EL (cell line): ENCODE data around the gene ZNF391.
A peak's percentile ranks its signal among the peaks of the same experiment; 100 is the strongest.
"Not testable (repeated sequence)": the region's sequence is repeated elsewhere in the genome, so short reads cannot be mapped to it uniquely, and the experiment has no call there.

ENCODE experiments used
- DNase-seq: peaks from one replicate; pipeline ENCODE4 v3.0.0-alpha.2; 2016

The ZNF391 gene

DNA sequence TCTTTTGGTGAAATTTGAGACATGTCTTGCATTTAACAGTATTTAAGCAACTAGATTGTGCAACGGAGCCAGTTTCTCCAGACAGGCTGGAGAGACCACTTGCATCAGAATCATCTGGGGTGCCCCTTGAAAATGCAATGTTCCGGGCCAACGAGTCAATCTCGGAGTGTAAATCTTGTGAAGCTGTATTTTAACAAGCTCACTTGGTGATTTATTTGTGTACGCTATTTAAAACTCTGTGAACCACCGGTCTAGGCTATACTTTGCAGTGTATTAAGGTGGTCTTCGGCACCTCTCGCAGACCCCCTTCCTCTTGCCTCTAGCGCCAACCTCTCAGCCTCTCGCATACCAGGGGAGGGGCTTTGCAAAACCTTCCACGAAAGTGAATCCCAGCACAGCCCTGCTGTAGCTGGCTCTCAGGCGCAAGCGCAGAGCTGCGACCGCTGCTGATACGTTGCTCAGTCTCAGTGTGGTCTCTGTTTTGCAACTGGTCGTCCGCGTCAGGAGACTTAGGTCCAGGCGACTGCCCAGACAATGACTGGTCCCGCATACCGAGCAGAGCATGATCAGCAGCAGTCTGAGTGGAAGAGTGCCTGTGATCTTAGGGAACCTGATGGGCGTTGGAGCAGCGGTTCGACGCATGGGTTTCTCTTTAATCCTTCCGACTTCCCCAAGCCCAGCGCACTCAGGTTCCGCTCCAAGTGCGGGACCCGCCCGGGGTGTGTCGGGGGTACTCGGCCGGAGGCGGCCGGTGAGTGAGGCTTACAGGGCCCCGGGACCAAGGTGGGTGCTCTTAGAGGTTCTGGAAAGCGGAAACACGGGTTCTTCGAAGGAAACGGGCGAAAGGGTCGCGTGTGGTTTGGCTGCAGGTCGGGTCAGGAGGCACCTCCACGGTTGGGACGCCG is at the start of gene ZNF391:
Gene ZNF391, plus strand, starts transcription at position 467 of the 905 bp plus-strand sequence. CDS start 11,612 bp downstream, outside the sequence.
- peak; percentile 91 for DNase-seq

DNA sequence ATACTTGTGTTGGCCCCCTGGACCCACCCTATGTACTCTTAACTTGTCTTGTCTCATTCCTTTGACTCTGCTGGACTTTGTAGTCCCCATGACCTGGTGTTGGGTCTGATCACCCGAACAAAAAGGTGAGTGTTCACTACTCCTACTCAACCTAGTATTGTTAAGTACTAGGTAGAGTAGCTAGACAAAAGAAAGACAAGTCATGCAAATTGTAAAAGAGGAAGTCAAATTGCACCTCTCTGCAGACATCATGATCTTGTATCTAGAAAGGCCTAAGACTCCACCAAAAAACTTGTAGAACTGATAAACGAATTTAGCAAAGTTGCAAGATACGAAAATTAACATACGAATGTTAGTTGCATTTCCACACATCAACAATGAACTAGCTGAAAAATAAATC is 35.7 kb upstream of the ZNF391 start:
- DNase-seq = no peak

DNA sequence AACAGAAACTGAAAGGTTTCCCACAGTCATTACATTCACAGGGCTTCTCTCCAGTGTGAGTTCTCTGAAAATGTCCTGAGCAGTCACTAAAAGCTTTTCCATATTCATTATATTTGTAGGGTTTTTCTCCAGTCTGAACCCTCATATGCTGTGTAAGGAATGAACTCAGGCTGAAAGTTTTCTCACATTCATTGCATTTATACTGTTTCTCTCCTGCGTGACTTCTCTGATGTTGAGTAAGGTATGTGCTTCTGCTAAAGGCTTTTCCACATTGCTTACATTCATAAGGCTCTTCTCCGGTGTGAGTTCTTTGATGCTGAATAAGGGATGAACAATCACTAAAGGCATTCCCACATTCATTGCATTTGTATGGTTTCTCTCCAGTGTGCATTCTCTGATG is 29.8 kb upstream of the ZNF391 start:
- no peak for DNase-seq

GRCh38 chr6:27359231-27359630 is 29.3 kb upstream of the ZNF391 start:
- DNase-seq = no peak

DNA sequence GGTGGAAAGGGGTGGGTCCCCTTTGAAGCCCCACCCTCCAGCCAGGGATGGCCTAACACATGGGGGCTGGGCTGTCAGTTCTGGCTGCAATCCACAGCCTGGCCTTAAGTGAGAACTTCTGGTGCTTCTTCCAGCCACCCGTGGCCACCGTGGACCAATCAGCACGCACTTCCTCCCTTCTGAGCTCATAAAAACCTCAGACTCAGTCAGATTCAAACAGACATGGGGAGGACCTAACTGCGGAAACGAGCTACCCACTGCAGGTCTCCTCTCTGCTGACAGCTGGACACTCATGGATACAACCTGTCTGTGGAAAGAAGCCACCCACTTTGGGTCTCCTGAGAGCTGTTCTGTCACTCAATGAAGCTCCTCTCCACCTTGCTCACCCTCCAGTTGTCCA is 20.4 kb upstream of the ZNF391 start:
- no peak for DNase-seq

GRCh38 chr6:27370391-27370790 is 18.2 kb upstream of the ZNF391 start:
- peak; percentile 14 for DNase-seq

GRCh38 chr6:27374824-27375612 is 13.5 kb upstream of the ZNF391 start:
- peak; percentile 73 for DNase-seq

GRCh38 chr6:27375613-27376079 is 12.9 kb upstream of the ZNF391 start:
- peak; percentile 29 for DNase-seq

DNA sequence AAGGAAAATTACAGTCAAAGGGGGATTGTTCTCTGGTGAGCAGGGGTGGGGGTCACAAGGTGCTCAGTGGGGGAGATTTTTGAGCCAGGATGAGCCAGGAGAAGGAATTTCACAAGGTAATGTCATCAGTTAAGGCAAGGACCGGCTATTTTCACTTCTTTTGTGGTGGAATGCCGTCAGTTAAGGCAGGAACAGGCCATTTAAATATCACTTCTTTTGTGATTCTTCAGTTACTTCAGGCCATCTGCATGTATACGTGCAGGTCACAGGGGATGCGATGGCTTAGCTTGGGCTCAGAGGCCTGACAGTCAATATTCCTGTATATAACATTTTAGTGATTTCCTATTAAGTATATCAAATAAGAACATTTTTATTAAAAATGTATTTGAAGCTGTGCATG is 10.2 kb upstream of the ZNF391 start:
- not testable (repeated sequence) for DNase-seq

DNA sequence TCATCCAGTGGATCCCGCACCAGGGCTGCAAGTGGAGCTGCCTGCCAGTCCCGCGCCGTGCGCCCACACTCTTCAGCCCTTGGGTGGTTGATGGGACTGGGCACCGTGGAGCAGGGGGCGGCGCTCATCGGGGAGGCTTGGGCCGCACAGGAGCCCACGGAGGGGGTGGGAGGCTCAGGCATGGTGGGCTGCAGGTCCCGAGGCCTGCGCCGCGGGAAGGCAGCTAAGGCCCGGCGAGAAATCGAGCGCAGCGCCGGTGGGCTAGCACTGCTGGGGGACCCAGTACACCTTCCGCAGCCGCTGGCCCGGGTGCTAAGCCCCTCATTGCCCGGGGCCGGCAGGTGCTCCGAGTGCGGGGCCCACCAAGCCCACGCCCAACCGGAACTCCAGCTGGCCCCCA is 7.6 kb upstream of the ZNF391 start:
- not testable (repeated sequence) for DNase-seq

DNA sequence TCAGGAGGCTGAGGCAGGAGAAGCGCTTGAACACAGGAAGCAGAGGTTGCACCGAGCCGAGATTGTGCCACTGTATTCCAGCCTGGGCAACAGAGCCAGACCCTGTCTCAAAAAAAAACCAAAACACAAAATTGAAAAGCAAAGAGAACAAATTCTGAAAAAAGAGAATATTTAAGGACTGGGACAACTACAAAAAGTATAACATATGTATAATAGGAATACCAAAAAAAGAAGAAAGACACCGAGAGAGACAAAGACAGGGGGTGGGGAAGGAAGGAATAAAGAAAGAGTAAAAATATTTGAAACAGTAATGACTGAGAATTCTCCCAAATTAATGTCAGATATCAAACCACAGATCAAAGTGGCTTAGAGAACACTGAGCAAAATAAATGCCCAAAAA is 5.5 kb upstream of the ZNF391 start:
- DNase-seq = no peak

DNA sequence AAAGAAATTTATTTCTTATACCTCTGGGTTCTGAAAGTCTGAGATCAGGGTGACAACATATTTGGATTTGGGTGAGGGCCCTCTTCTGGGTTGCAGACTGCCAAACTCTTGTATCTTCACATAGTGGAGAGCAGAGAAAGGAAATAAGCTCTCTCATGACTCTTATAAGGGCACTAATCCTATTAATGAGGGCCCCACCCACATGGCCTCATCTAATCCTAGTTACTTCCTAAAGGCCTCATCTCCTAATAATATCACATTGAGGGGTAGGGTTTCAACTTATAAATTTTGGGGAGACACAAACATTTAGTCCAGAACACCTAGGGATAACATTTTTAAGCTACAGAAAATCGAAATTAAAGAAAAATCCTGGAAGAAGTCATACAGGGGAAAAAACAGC is 5.1 kb upstream of the ZNF391 start:
- no peak for DNase-seq

DNA sequence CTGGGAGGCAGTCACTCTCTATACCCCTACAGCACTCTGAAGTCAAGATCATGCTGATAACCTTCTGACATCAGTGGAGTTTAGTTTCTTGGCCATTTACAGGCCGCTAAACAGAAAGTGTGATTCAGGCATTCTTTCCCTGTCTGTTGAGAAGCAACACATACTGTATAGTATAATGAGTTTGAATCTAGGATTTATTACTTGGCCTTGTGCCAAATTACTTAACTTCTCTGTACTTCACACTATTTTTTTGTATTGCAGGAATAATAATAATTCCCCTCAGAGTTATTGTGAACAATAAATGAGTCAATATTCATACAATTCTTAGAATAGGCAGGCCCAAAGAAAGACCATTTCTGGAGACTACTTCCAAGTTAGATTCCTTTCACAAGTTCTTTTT is 4.1 kb downstream of the ZNF391 start:
- no peak for DNase-seq

DNA sequence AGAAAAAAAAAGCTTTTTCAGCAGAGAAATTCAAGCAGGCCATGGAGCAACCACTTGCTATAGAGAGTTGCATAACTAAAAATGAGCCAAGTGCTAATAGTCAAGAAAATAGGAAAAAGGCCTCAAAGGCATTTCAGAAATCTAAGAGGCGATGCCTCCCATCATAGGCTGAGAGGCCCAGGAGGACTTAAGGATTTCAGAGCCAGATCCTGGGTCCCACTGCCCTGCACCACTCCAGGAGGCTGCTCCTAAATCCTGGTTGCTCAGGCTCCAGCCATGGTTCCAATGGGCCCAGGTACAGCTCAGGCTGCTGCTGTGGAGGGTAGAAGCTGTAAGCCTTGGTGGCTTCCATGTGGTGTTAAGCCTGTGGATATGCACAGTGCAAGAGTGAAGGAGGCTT is 5.5 kb downstream of the ZNF391 start:
- no peak for DNase-seq

DNA sequence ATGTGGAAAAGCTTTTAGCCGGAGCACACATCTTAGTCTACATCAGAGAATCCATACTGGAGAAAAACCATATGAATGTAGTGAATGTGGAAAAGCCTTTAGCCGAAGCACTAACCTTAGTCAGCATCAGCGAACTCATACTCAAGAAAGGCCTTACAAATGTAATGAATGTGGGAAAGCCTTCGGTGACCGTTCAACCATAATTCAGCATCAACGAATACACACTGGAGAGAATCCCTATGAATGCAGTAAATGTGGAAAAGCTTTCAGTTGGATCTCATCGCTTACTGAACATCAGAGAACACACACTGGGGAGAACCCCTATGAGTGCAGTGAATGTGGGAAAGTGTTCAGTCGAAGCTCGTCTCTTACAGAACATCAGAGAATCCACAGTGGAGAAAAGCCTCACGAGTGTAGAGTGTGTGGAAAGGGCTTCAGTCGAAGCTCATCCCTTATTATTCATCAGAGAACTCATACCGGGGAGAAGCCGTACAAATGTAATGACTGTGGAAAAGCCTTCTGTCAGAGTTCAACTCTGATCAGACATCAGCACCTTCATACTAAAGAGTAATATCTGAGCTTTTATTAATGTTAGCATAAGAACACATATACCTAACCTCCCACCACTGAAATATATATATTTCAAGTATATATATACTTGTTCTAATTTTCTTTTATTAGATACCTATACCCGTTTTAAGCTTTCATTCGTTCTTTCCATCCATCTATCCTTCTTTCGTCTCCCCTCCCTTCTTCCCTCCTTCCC is 12.5 kb downstream of the ZNF391 start:
- no peak for DNase-seq

GRCh38 chr6:27406085-27406484 is 17.5 kb downstream of the ZNF391 start:
- DNase-seq = no peak

DNA sequence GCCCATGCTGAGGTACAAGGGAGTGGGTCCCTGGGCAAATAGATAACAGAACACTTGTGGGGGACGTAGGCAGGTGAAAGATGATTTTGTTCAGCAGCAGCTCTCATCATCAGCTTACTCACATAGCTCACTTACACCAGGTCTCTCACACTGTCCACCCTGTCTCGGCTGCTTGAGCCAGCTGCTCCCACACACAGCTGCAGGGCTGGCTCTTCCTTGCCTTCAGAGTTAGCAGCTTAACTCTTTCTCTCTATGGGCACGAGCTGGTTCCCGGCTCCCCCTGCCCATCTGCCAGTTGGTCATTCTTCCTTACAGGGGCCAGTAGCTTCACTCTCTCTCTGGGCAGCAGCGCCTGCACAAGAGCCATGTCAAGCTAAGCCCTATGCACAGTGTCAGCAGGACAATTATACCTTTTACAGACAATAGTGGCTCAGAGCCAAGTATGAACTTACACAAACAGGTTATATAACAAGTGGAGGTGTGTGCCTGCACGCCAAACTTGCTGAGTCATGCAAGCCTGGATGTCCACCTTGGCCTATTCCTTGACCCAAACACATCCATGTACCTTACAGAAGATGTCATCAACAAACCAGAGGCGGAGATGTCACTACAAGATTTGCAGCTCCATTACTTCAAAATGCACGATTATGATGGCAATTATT is 18.7 kb downstream of the ZNF391 start:
- no peak for DNase-seq

GRCh38 chr6:27414300-27414699 is 25.7 kb downstream of the ZNF391 start:
- DNase-seq = no peak

- no peak for DNase-seq
These were observed 26.4 kb downstream of the ZNF391 start for GRCh38 chr6:27414996-27415395.

- DNase-seq = no peak
These were observed 27.3 kb downstream of the ZNF391 start for GRCh38 chr6:27415898-27416297.

DNA sequence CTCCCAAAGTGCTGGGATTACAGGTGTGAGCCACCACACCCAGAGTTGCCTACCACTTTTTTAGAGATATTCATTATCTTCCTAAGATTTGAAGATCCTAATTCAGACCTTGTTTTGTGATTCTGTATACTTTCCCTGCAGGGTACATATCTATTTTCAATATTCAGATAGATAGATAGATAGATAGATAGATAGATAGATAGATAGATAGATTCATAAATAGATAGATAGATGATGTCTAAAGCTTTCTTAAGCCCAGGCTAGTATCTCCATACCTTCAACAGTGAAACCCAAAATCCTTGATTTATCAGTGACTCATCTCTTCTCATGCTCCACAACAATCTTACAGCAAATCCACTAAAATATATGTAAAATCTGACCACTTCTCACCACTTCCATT is 30.8 kb downstream of the ZNF391 start:
- no peak for DNase-seq

DNA sequence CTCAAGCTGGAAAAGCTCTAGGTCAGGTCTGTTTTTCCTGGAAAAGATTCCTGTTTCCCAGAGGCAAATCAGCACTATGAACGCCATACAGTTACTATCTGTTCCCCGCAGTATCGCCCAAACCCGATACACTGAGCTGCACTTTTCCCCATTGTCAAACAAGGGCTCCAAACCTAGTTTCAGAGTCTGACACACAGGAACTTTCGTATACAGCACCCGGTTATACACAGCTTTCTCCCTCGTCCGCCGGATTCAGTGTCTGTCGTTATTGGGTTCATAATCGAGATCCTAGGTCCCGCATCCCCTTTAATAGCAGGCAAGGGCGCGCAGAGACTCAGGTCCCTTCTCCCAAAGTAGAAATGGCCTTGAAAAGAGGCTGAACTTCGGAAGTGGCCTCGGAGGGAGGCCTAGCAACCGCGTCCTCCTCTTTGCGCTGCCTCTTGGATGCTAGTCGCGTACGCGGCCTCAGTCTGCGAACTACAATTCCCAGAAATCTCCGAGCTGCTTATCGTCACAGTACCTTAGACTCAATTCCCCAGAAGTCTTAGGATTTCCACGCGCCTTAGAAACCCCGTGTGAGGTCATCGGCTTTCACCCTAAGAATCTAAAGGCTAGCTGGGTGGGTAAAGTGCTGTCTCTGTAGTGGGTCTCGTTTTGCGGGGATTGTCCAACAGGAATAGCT is 34.2 kb downstream of the ZNF391 start:
- no peak for DNase-seq
